HG03108 (cell line): ENCODE data around the gene KIF26B.
"Not testable (repeated sequence)": the region's sequence is repeated elsewhere in the genome, so short reads cannot be mapped to it uniquely, and the experiment has no call there.

Experiments
- ATAC-seq: cut with Tn5 transposase; IDR thresholded peaks from one replicate; pipeline ENCODE4 v1.9.1; 2021; ENCODE audit warnings: moderate library complexity; ENCODE audit not compliant: unreplicated experiment

Gene KIF26B

GRCh38 chr1:245378311-245378722, 223.5 kb downstream of the KIF26B start:
- ATAC-seq = no peak

- ATAC-seq = no peak
Observed at GRCh38 chr1:245378745-245379144, 224.0 kb downstream of the KIF26B start.

- ATAC-seq = no peak
Observed at GRCh38 chr1:245380790-245381535, 226.2 kb downstream of the KIF26B start.

GRCh38 chr1:245382981-245383380, 228.2 kb downstream of the KIF26B start:
- no peak for ATAC-seq

GRCh38 chr1:245383396-245384330, 228.9 kb downstream of the KIF26B start:
- ATAC-seq = no peak

- no peak for ATAC-seq
Observed at GRCh38 chr1:245386297-245386971, 231.6 kb downstream of the KIF26B start.

GRCh38 chr1:245388687-245389086, 233.9 kb downstream of the KIF26B start:
- no peak for ATAC-seq

- ATAC-seq = no peak
Observed at GRCh38 chr1:245389873-245390272, 235.1 kb downstream of the KIF26B start.

GRCh38 chr1:245390975-245391374, 236.2 kb downstream of the KIF26B start:
- ATAC-seq = no peak

GRCh38 chr1:245393694-245394093, 238.9 kb downstream of the KIF26B start:
- no peak for ATAC-seq

GRCh38 chr1:245395680-245396079, 240.9 kb downstream of the KIF26B start:
- no peak for ATAC-seq

- no peak for ATAC-seq
Observed at GRCh38 chr1:245396615-245397014, 241.8 kb downstream of the KIF26B start.

- ATAC-seq = no peak
Observed at GRCh38 chr1:245397771-245398170, 243.0 kb downstream of the KIF26B start.

- ATAC-seq = no peak
Observed at GRCh38 chr1:245398180-245398579, 243.4 kb downstream of the KIF26B start.

- ATAC-seq = no peak
Observed at GRCh38 chr1:245401881-245402587, 247.2 kb downstream of the KIF26B start.

- not testable (repeated sequence) for ATAC-seq
Observed at GRCh38 chr1:245402998-245403397, 248.2 kb downstream of the KIF26B start.

GRCh38 chr1:245404527-245404926, 249.7 kb downstream of the KIF26B start:
- ATAC-seq = no peak

- no peak for ATAC-seq
Observed at GRCh38 chr1:245404952-245405351, 250.2 kb downstream of the KIF26B start.

GRCh38 chr1:245406426-245406825, 251.6 kb downstream of the KIF26B start:
- ATAC-seq = no peak

GRCh38 chr1:245407983-245408382, 253.2 kb downstream of the KIF26B start:
- no peak for ATAC-seq
